Measurements from ENCODE around the gene NUB1. TPM values are rescaled to one million over a fixed set of nuclear protein-coding genes. Genes with fewer than 3 reads are reported as not detected.

The NUB1 gene
- total RNA-seq, 1 donor: 50.7 TPM

- Histone ChIP-seq H3K27me3 (ENCODE audit: insufficient read depth, low read length) (peaks cover 13% of the 10 kb centered on the region), H4K20me1 (ENCODE audit: insufficient read depth, low read length) (no peaks in the 10 kb centered on the region), H3K79me2 (ENCODE audit: insufficient read depth, low read length) (no peaks in the 10 kb centered on the region), H2AFZ (ENCODE audit: low read length) (no peak overlapping the region), H3K4me2 (ENCODE audit: insufficient read depth, low read length) (no peak overlapping the region), H3K4me3 (ENCODE audit: insufficient read depth, low read length) (no peak overlapping the region), H3K9me3 (ENCODE audit: low read depth, low read length) (no peaks in the 10 kb centered on the region), H3K4me1 (ENCODE audit: insufficient read depth, low read length) (no peaks in the 10 kb centered on the region), H3K27ac (ENCODE audit: low read depth, low read length) (no peak overlapping the region), H3K36me3 (ENCODE audit: insufficient read depth, low read length) (no peaks in the 10 kb centered on the region)
- DNase-seq (ENCODE audit: insufficient read length, low spot score, missing footprints): peak; percentile 70
- no peak for TF ChIP-seq CTCF (IDR thresholded peaks at IDR 0.05; ENCODE audit: extremely low read depth, low read depth, low read length)
Measured at GRCh38 chr7:151382079-151382885, 40.7 kb downstream of the NUB1 start.

- no peaks in the 10 kb centered on the region for H3K9me3 ChIP-seq (ENCODE audit: low read depth, low read length)
- H3K27ac ChIP-seq (ENCODE audit: low read depth, low read length): no peak overlapping the region
- no peak overlapping the region for H3K4me2 ChIP-seq (ENCODE audit: insufficient read depth, low read length)
- H2AFZ ChIP-seq (ENCODE audit: low read length): no peak overlapping the region
- no peak overlapping the region for H3K4me3 ChIP-seq (ENCODE audit: insufficient read depth, low read length)
- TF ChIP-seq CTCF (IDR thresholded peaks at IDR 0.05; ENCODE audit: extremely low read depth, low read depth, low read length): no peak
- no peaks in the 10 kb centered on the region for H3K36me3 ChIP-seq (ENCODE audit: insufficient read depth, low read length)
- H3K79me2 ChIP-seq (ENCODE audit: insufficient read depth, low read length): no peaks in the 10 kb centered on the region
- DNase-seq (ENCODE audit: insufficient read length, low spot score, missing footprints): peak; percentile 71
- no peaks in the 10 kb centered on the region for H3K4me1 ChIP-seq (ENCODE audit: insufficient read depth, low read length)
- H3K27me3 ChIP-seq (ENCODE audit: insufficient read depth, low read length): peaks cover 13% of the 10 kb centered on the region
- no peaks in the 10 kb centered on the region for H4K20me1 ChIP-seq (ENCODE audit: insufficient read depth, low read length)
Measured at GRCh38 chr7:151383638-151384351, 42.2 kb downstream of the NUB1 start.

- Histone ChIP-seq H4K20me1 (ENCODE audit: insufficient read depth, low read length) (no peaks in the 10 kb centered on the region), H3K36me3 (ENCODE audit: insufficient read depth, low read length) (no peaks in the 10 kb centered on the region), H3K4me1 (ENCODE audit: insufficient read depth, low read length) (no peaks in the 10 kb centered on the region), H3K79me2 (ENCODE audit: insufficient read depth, low read length) (no peaks in the 10 kb centered on the region), H3K4me2 (ENCODE audit: insufficient read depth, low read length) (no peak overlapping the region), H3K27me3 (ENCODE audit: insufficient read depth, low read length) (peaks cover 13% of the 10 kb centered on the region), H3K27ac (ENCODE audit: low read depth, low read length) (no peak overlapping the region), H3K4me3 (ENCODE audit: insufficient read depth, low read length) (no peak overlapping the region), H2AFZ (ENCODE audit: low read length) (no peak overlapping the region), H3K9me3 (ENCODE audit: low read depth, low read length) (no peaks in the 10 kb centered on the region)
- DNase-seq (ENCODE audit: insufficient read length, low spot score, missing footprints): peak; percentile 80
- no peak for TF ChIP-seq CTCF (IDR thresholded peaks at IDR 0.05; ENCODE audit: extremely low read depth, low read depth, low read length)
Measured at GRCh38 chr7:151384352-151384697, 42.7 kb downstream of the NUB1 start.
